Posterior vena cava (tissue), 2 donors: ENCODE data around the gene ATXN10. TPM values are rescaled to one million over a fixed set of nuclear protein-coding genes. Genes with fewer than 3 reads are reported as not detected.

ENCODE experiments used
- DNase-seq: peaks from one replicate; pipeline ENCODE4 v3.0.0-alpha.2; 2020; ENCODE audit warnings: low spot score
- intact Hi-C, 2 donors: fragments of 100-400 bp; cut with DNase I; formaldehyde crosslinking; loops; one replicate each; pipeline versions ENCODE4 v1.14.1 to v1.14.2; 2022 to 2023
- total RNA-seq, 2 donors: library from RNA; stranded (reverse); fragmentation: NEBNext Ultra II Directional; extraction: Animal tissue kit (Norgen Biotek cat#: 25700); gene quantifications; one replicate each; pipeline ENCODE4 v1.2.1, GENCODE V29; 2021
- donor health status: DM: yes; HTN: yes; CAD: no.
- donor health status: DM: yes; HTN: yes; CAD: no.

ATXN10 gene
- total RNA-seq, 2 donors from 2014 or later, result 108 to 117 TPM

DNA sequence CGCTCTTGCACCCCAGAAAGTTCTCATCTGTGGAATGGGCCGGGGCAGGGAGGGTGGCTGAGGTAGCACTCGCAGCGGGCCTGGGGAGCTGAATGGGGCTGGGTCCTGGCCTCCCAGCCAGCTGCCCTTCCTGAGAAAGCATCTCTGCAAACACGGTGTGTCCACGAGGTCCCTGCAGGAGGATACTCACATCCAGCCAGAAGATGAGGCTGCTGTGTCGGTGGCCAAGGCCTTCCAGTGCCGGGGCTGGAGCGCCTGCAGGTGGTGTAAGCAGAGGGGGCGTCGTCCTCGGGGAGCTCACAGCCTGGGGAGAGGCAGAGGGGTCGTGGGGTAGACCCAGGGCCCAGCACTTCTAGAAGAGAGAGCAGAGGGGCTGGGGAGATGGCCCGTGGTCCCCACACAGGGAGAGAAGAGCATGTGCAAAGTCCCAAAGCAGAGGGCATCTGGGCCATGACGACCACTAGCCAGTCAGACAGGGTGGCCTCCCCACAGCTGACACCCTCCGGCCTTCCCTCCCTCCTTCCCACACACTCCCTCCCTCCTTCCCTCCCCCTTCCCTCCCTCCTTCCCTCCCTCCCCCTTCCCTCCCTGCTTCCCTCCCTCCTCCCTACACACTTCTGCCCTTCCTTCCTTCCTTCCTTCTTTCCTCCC, 207.4 kb downstream of the ATXN10 start:
- intact Hi-C loops, result no loop called here
- DNase-seq, result peak; percentile 70

DNA sequence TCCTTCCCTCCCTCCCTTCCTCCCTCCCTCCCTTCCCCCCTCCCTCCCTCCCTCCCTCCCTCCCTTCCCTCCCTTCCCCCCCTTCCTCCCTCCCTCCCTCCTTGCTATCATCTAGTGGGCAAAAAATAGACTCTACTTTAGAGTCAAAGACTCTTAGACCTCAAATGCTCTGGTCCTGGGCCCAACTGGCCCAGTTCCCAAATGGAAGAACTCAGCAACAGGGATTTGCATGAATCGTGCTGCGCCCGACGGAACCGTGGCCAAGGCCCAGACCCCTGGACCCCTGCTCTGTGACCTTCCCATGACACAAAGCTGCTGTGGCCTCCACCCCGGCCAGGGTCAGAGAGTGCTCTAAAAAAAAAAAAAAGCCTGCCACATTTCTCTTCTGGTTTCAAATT, 207.9 kb downstream of the ATXN10 start:
- intact Hi-C loops, result no loop called here

DNA sequence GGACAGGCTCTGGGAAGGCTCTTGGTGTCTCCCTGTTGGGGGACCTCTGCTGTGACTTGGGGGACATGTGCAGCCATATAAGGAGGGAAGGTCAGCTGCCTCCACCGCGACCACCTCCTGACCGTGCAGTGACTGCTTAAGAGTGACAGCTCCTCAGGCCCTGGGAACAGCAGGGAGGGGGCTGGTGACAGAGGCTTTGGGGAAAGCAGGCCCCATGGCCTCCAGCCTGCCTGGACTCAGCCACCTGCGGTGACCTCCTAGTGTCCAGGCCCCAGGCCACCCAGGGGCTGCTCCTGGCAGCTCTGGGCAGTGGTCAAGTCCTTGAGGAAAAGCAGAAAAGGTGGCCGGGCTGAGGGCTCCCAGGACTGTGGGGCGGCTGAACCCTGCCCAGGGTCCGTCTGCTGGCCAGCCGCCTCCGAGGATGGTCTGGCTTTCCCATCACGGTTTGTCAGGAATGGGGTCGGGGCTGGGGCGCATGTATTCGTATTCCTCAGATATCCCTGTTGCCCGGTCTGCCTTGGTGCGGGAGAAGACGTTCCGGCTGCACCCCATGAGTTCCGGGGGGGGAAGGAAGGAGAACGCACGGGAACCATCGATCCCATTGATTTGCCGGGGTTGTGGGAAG, 208.6 kb downstream of the ATXN10 start:
- peak; percentile 73 for DNase-seq
- intact Hi-C loops, result no loop called here

More for the DNA sequence above, 207.9 kb downstream of the ATXN10 start:
- DNase-seq, result peak; percentile 75

DNA sequence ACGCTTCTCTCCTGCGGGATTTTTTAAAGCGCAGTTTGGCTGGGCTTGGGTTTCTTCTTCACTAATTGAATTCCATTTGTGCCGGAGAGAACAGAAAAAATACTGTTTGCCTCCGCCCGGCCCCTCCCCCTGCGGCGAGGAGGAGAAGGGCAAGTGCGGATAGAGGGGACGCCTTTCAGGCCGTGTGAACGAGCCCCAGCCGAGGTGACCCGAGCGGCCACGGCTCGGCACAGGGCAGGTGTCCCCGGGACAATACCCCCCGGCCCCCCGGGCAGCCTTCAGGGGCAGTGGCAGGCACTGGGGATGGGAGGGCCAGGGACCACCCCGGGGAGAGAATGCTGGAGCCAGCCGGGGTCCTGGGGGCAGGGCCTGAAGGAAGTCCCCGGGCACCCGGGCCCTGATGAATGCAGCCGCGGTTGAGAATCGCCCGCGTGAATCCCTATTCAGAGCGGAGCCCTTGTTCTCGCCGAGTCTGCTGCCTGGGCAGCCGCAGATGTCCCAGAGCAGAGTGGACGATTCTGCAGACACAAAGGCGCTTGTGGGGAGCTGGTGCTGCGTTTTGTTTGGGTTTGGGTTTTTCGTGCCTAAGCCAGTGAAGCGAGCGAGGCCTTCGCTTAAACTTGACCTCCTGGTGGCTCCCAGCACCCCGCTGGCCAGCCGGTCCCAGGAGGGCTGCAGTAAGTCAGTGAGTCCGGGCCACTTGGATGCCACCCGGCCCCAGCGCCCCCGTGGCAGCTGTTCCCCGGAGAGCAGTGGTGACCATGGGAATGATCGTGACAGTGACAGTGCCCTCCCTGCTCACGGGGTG, 209.3 kb downstream of the ATXN10 start:
- peak; percentile 77 for DNase-seq
- intact Hi-C loops, result no loop called here

DNA sequence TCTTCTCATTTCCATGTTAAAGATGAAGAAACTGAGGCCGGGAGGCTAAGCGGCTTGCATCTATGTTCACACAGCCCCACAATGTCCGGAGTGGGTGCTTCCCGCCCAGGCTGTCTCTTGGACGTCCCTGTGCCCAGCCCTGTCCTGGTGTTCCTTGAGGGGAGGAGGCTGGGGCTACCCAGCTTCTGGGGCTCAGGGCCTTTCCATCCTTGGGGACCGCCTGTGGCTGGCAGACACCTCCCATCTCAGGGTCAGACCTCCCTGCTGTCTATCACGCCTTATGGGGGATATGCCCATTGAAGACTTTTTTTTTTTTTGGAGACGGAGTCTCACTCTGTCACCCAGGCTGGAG, 209.9 kb downstream of the ATXN10 start:
- DNase-seq, result peak; percentile 62

DNA sequence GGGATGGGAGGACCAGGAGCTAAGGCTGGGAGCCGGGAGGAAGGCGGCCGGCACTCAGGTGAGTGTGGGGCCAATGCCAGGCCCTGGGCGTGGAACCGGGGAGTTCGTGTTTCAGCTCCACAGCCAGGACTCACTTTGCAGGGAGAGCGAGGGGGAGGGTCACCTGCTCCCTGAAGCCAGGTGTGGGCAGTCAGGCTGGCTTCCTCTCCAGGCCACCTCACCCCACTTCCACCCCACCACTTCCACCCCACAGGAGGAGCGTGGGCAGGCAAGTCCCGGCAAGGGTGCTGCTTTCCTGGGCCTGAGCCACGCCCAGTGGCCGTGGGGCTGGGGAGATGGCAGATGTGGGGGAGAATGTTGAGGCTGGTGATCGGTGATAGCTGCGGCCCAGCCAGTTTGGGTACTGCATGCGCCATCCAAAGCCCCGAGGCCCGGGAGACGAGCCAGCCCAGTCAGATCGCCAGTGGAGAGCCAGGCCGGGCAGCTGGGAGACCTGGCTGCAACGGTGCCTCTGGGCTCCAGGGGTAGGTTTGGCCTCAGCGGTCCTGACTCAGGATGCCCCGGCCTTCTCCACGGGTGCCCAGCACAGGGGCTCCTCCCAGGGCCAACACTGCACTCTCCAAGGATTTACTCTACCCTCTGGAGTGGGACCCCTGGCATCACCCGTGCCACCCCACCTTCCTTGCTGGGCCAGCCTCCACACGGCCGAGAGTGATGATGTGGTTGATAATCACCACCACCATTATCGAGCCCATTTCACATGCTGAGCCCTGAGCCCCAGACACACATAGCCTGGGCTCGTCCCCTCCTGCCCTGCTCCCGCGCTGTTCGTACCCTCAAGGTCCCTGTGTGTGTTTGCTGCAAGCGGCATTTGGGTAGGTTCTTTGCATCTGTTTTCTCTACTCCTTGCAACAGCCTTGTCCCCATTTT, 211.5 kb downstream of the ATXN10 start:
- intact Hi-C loops, result no loop called here
- DNase-seq, result peak; percentile 68

More for the DNA sequence above, 209.9 kb downstream of the ATXN10 start:
- intact Hi-C loops, result no loop called here

DNA sequence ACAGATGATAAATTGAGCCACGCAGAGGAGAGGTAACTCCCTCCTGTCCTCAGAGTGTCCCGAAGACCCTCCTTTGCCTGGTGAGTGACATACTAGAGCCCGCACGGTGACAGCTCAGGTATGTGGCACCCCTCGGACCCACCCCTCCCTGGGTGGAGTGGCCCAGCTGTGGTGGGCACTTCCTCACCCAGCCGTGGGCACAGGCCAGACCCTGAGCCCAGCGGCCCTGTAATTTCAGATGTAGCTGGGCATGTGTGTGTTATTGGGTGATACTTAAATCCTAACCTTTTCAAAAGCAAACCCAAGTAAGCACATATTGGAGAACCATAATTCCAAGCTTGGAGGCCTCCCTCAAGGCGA, 212.2 kb downstream of the ATXN10 start:
- no peak for DNase-seq

DNA sequence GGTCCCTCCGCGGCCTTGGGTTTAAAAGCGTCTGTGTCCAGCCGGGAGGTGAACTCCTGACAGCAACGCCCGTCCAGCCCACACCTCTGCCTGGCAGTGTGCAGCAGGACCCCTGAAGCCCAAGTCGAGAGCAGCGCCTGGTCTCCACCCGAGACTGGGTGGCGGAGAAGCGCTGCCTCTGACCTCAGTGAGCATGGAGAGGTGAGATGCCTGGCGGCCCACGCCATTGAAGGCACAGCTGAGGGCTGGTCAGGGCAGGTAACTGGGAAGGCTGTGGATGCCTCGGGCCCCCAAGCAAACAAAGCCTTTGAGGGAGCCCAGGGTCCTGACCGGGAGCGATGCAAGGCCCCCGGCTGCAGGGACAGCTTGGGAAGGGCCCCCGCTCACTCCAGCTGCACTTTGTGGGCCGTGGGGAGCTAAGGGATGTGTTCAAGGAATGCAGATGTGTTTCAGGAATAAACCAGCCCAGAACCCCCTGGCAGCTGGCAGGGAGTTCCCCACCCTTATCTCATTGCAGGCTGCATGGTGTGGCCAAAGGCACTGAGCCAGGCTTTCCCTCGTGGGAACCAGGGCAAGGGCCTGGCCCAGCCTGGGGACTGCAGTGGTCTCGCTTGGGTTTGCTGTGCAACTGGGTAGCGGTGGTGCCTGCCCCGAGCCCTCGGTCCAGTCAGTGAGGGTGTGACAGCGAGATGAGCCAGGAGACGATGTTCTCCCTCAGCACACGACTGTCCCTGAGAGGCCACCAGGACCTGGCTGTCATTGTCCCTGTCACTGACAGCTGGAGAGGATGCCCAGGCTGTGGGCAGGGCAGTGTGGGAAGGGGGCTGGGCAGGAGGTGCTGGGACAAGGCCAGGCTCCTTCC, 212.8 kb downstream of the ATXN10 start:
- peak; percentile 71 for DNase-seq
- intact Hi-C loops, result loop anchor here in 1 of 2 donors (1.0 kb wide), 1 partner anchor 37 kb away; no protein-coding TSS in a partner anchor

More for the DNA sequence above, 212.2 kb downstream of the ATXN10 start:
- intact Hi-C loops, result loop anchor here in 1 of 2 donors (1.0 kb wide), 1 partner anchor 38 kb away; no protein-coding TSS in a partner anchor

DNA sequence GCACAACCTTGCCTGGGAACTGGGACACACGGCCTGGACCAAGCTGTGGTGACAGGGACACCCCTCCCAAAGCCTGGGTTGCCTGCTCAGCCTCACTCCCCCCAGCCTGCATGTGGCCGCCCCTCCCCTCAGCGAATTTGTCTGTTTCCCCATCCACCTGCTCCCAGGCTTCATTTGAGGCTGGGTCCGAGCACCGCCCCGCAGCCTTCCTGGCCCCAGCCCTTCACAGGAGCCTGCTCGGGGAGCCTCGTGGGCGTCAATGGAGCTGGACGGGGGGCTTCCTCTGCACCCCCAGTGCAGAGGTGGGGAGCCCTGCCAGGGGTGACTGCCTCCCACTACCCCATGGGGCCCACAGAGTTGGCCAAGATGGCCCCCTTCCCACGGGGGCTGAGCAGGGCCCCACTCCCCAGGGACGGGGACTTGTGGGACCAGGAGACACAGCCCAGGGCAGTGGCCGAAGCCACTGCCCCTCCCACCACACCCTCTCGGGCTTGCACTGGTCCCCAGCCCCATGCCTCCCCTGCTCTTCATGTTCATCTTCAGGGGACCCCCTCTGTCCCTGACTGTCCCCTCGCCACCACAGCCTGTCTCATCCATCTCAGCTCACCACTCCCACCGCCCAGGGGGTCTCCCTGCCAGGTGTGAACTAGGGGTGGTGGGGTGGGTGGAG, 213.7 kb downstream of the ATXN10 start:
- intact Hi-C loops, result no loop called here
- DNase-seq, result peak; percentile 41

DNA sequence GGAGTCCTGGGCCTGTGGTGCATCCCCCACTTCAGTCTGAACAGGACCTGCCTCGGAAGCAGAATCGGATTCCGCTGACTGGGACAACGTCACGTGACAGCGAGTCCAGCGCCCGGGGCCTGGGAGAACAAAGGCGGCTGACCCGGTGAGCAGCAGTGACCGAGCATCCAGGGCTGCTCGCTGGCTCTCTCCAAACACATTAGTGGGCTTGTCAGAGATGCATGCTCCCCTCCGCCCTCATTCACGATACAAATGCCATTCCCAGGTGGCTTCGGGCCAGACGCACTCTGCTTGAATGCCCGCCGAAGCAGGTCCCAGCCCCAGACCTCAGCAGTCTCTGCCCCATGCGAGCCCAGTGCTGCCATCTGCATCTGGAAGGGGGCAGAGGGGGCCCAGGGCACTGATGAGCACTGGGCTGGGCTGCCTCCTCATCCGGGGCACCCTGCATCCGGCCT, 214.3 kb downstream of the ATXN10 start:
- intact Hi-C loops, result no loop called here

DNA sequence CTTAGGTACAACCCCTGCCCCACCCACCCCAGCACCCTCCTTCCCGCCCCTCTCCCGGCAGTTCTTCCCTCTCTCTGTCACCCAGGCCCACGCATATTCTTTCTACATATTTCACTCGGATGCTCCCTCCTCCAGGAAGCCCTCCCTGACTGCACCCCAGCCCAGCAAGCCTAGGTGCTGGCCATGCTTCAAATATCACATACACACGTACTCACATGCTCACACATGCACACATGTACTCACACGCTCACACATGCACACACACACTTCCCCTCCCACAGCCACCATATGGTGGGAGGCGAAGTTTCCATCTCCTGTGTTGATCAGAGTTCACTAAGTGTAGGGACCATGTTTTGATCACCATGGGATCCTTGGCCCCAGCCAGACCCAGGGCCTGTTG, 214.9 kb downstream of the ATXN10 start:
- no peak for DNase-seq
- intact Hi-C loops, result no loop called here

More for the DNA sequence above, 214.3 kb downstream of the ATXN10 start:
- peak; percentile 70 for DNase-seq

DNA sequence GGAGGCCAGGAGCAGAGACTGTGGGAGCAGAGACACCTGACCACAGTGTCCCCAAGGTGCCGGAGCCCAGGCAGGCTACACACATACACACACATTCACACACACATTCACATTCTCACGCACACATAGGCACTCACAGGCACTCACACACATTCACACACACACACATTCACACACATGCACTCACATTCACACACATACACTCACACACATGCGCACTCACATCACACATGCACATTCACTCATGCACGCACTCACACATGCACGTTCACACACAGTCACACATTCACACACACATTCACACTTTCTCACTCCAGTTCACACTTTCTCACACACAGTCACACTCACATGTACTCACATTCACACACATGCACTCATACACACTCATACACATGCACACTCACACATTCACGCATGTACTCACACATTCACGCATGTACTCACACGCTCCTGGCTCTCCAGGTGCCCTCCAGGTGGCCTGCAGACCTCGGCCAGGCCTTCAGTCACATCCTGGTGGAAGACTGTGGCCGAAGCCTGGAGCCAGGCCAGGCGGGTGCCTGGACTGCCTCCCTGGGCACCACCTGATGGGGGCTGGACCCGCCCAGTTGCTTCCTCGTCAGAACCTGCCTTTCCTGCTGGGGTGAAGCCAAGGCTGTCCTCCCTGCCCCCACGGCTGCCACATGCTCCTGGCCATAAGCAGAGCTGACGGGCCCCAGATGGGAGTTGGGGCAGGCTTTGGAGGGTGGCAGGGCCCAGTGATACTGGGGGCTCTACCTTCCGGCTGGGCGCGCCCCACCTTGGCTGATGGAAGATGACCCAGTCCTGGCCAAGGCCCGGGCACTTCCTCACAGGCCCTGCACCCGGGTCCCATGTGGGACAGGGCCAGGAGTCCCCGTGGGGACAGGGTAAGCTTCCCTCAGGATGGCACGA, 215.8 kb downstream of the ATXN10 start:
- intact Hi-C loops, result no loop called here

DNA sequence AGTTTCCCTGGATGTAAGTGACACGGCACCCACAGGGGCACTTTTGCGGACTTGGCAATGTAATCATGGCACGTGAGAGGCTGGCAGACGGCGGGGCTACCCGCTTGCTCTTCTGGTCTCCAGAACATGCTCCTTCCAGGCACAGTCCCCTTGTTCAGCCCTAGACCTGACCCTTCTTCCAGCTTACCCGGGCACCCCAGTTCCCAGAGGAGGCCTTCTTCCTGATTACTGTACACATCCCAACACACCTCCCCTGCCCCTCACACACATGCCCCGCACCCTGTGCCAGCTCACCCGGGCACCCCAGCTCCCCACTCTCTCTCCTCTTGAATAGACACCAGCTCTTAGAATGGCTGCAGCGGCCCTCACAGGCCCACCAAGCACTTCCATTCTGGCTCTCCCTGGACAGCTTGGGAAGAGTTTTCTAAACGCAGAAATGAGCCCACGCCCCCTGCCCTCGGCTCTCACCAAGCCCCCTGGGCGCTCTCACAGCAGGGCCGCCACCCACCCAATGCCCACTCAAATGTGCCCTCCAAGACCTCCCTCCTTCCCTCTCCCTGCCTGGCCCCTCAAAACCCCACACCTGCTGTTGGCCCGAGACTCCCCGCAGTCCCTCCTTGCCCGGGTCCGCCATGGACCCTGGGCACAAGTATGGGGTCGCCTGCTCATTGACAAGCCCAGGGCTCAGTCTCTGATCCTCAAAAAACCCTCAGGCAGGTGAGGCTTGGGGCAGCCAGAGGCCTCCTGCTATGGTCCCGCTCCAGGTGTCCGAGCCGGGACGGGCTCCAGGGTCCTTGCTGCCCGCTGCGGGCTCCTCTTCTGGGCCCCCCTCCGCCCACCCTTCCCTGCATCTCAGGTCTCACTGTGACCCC, 216.8 kb downstream of the ATXN10 start:
- intact Hi-C loops, result no loop called here
- DNase-seq, result peak; percentile 63

More for the DNA sequence above, 215.8 kb downstream of the ATXN10 start:
- peak; percentile 59 for DNase-seq

DNA sequence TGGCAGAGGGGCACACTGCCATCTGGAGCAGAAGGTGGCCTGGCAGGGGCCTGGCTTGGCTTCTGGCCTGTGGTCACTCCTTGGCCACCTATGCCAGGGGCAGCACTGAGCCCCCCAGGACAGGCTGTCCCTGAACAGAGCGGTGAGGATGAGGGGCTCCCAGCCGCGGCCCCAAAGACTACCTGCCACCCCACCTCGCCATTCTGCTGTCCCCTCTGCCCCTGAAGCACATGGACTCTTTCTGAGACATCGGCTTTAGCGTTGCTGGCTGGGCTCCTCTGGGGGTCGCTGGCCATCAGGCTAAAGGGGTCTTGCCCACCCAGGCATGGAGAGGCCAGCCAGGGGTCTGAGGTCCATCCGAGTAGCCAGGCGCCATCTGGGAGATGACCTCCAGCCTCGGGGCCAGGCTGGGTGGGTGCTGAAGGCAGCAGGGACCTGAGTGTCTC, 217.5 kb downstream of the ATXN10 start:
- intact Hi-C loops, result no loop called here
- DNase-seq, result peak; percentile 77

DNA sequence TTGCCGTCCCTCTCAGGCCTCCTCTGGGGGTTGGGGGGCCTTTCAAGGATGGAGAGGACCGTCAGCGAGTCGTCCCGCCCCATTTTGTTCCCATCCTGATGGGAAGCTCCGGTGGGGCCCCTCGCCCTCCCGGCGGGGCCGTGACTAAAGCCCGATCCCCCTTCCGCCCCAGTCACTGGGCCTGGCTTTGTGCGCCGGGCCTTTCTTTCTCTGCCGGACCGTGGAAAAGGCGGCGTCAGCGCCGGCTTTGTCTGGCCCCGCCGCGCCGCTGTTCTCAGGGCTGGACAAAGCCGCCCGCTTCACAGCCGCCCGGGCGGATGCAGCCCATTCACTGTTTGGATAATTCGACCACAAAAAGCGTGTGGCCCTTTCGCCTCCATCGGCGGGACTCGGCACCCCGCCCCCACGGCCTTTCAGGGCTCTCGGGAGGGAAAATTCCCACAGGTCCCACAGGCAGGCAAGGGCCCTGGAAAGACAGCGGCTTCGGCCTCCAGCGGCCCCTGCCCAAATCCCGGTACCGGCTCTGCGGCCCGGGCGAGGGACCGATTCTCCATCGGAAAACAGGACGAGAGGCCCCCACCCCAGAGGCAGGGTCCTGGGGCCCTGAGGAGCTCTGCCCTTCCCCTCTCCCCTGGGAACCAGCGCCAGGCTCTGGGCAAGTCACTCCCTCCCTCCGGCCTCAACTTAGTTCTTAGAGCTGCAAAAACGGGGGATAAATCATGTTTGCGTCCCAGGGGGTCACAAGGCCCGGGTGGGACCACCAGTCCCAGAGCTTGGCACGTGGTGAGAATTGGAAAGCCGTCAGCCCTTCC, 218.1 kb downstream of the ATXN10 start:
- DNase-seq, result peak; percentile 80

More for the DNA sequence above, 218.1 kb downstream of the ATXN10 start:
- intact Hi-C loops, result no loop called here
